GM18867 (cell line): ENCODE data around the gene MARCHF9.

Experiments
- ATAC-seq: cut with Tn5 transposase; IDR thresholded peaks from one replicate; pipeline ENCODE4 v1.9.1; 2021; ENCODE audit warnings: mild to moderate bottlenecking, moderate library complexity; ENCODE audit not compliant: unreplicated experiment

The MARCHF9 gene

DNA sequence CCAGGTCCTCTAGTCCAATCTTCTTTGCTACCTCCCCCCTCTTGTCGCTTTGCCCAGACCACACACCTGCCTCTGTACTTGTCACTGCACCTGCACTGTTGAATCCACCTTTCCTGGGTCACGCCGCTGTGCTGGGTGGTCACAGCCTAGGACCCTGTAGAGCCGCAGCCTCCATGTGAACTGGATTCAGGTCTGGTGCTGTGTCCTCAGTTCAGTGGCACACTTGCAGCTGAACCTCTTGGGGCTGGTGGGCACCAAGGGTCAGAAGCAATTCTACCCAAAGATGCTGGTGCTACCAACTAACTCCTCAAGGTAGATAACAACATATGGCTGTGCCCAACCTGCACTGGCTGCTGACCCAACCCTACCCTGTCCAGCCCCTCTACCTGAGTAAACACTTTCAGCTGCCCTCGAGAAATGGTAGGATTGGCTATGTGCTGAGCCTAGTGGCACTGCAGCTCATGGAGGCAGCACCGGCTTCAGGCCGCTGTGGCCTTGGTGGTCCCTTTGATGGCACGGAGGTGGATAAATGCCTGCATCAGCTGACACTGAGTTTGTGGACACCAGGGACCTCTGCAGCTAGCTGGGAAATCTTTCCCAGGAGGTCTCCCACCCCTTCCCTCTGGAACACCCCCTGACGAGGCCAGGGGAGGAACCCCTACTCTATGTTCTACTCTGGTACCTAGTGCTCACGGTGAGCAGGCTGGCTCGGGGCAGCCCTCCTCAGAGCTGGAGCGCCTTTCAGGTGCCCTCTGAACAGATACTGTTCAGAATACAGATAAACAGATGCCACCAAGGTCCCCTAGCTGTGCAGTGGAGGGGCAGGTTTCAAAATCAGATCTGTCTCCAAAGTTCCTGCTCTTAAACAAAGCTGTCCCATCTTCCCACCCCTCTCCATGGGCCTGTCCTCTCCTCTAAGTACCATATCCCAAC is 30.6 kb upstream of the MARCHF9 start:
- ATAC-seq: no peak

DNA sequence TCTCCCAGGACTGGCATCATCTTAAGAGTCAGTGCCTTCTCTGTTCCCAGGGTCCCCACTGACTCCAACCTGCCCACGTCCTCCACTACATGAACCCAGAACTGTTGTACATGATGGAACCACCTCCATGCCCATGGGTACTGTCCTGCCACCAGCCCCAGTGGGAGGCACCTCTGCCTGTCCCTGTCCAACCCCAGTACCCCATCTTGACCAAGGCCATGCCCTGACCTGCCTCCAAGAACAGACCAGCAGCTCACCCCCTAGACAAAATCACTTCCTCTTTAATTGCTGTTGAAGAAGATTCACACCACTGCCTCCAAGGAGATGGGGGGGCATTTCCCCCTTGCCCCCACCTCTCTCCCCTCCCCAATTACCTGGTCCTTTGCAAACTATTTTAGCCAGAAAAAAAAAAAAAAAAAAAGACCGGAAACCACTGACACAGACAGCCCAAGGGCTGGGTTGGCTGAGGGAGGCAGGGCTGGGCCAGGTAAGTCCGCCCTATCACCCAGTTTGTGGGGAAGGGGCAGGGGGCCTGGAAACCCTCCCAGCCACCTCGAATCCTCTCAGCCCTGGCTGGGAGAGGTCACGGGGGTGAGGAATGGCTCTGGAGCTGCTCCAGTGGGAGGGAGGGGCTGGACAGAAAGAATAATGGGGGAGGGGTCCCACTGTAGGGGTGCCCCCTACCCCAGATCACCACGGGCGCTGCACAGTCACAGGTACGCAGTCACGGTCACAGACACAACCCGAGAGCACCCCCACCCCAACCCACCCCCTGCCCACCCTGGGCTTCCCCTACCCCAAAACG is 29.8 kb upstream of the MARCHF9 start:
- no peak for ATAC-seq

DNA sequence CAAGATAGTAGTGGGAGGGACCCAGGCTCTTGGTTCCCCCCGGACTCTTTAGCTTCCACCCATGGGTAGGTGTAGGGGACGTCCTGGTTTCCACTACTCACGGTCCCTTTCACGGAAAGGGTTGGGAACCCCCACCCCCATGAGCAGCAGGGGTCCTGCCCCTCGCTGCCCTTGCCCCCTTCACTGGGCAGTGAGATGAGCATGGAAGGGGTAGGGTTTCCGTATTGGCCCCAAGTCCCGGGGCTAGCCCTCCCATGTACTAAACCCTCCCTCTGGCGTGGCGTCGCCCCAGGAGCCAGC is 29.1 kb upstream of the MARCHF9 start:
- no peak for ATAC-seq

DNA sequence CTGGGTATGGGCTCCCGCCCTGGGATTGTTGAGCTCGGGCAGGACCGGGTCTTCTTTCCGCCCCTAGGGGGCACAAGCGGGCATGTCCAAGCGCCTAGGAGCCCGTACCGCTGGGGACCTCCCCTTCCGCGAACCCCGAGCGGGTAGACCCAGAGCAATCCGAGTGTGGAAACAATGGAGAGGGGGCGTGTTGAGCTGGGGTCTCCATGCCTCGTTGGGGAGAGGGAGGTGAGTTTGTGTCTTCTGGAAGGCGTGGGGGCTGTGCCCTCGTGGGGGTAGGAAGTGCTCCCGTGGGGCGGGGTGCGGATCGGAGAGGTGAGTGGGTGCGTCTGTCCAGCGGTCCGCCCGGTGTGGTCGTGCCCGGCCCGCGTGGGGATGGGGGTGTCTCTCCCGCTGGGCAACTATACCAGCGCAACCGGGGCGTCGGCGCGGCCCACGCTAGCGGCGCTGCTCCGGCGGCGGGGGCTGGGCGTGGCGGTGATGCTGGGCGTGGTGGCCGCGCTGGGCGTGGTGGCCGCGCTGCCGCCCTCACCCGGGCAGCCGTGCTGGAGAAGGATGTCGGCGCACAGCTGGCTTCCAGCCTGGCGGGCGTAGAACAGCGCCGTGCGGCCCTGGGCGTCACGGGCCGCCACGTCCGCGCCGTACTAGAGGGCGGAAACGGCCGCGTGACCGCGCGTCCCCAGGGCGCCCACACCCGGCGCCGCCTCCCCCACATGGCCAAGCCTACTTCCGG is 28.6 kb upstream of the MARCHF9 start:
- ATAC-seq: peak; percentile 63

DNA sequence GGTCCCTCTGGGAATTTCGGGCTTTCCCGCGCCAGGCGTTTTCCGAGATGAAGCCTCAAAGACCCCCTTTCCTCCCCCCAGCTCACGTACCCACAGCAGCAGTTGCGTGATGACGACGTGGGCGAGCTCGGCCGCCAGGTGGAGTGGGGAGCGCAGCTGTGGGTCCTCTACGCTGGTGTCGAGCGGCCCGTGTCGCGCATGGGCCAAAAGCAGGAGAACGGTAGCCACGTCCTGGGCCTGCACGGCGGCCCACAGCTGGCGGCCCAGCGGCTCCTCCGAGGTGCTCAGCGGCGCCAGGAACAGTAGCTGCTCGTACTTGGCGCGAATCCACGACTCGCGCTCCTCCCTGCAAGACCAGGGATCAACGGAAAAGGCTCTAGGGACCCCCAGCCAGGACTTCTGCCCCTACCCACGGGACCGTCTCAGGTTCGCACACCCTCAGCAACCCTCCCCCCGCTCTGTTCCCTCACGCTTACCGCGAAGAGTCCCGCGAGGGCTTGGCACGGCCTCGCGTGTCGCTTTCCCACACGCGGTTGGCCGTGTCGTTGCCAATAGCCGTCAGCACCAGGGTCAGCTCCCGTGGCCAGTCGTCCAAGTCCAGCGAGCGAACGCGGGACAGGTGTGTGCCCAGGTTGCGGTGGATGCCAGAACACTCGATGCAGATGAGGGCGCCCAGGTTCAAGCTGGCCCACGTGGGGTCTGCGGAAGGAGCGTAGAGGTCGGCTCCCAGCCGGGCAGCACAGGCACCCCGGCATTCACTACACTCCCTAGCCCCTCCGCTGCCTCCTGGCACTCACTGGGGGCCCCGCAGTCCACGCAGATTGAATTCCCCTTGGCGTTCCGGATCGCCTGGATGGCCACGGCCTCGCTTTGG is 27.8 kb upstream of the MARCHF9 start:
- peak; percentile 28 for ATAC-seq

DNA sequence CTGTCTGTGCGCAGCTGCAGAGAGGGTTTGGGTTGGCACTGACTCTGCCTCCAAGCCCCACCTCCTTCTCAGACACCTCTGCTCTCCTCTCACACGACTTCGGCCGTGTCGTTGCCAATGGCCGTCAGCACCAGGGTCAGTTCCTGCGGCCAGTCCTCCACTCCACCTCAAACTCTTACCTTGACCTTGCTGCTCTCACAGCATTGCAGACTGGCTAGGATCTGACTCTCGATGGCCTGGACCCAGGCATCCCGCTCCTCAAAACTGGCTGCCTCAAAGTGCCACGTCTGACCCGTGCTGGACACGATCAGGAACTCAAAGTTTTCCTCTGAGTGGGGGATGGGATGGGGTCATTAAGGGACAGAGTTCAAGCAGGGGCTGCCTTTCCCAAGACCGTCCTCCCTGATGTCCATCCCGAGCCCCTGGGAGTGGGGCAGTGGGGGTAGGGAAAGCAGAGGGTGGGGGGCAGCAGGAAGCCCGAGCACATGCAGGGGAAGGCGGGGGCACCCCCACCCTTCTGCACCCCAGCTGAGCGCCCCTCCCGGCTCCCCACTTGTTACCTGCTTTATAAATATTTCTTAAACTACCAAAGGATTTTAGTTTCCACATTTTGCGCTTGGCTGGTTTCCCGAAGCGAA is 27.0 kb upstream of the MARCHF9 start:
- ATAC-seq: no peak

DNA sequence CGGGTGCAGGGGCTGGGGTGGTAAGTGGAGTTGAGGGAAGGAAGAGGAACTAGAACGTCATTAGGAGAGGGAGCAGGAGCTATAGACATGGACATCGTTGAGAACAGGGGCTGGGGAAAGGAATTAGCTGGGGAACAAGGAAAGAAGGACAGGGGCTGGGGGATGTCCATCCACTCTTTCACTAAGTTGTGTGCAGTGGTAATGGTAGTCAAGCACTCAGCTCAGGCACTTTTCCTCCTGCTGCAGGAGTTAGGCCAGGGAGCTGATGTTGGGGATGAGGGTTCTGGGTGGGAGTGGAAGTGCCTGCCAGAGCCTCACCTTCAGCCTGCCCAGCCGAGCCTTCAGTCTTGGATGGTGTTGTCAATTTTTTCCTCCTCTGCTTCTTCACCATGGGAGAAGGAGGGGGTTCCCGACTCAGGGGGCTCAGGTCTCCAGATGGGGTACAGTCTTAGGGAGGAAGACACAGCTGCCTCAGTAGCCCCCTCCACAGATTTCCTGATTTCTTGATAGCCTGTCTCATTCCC is 25.5 kb upstream of the MARCHF9 start:
- no peak for ATAC-seq

DNA sequence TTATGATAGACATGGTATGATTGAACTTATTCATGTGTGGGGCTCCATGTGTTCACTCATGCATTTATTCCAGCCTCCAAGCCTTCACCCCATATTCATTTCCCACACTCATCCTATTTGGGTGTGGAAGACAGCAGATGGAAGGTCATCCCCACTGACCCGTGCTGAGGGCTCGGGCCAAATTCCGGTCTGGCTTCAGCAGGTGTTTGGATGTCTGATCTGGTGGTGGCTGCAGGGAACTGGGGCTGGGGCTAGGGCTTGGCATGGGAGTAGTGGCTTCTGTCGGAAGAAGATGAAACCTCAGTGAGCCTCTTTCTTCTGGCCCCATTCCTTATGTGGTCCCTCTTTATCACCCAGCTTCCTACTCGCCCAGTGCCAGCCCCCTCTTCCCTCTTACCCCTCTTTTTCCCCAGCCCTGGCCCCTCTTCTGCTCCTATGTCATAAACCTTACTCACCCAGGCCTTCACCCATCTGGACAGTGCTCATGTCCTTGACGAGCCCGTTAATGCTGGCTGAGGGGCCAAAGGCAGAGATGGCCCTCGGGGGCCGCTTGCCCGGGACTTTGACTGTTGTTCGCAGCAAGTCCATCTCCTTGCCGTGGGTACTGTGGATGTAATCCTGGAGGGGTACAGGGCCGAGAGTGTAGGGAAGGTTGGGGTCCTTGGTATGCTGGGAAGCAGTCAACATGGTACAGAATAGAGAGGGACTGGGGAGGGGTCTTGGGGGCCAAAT is 24.4 kb upstream of the MARCHF9 start:
- no peak for ATAC-seq

DNA sequence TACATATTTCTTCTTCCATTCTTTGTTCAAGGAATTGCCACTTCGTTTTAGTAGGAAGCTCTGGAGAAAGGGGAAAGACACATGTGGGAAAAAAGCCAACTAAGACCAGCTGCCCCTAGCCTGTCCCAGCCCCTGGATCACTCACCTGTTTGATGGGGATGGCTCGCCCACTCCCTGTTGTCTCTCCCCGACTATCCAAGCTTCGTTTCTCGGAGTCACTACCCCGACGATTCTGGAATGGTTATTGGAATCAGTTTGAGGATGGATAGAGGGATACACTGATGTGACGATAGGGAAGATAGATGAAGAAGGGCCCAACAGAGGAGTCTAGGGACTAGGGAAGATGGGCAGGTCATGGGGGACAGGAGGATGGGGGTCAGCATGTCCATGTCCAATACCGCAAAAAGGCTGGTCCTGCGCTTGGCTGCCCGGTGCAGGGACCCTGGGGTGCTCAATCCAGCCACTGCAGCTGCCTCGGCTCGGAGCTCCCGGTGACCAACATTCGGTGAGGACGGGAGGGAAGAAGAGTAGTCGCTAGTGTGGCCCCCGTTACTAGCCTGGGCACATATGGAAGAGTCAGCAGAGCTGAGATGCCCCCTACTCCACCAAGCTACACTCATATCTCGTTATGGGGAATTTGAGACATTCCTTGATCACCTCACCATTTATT is 23.4 kb upstream of the MARCHF9 start:
- no peak for ATAC-seq

DNA sequence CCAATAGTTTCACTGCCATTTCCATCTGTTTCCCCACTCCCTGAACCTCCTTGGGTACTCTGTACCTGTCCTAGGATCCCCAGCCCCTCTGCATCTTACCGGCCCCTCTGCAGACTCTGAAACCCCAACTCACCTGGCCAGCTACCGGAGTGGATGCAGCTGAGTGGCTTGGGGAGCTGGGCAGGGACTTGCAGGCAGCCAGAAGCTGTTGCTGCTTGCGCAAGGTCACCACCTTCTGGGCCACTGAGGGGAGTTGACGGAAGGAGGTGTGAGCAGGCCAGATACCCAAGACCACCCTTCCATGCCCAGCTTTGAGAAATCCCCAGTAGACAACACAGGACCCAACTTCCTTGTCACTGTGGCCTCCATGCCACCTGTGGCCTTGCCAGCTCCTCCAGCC is 22.6 kb upstream of the MARCHF9 start:
- no peak for ATAC-seq

DNA sequence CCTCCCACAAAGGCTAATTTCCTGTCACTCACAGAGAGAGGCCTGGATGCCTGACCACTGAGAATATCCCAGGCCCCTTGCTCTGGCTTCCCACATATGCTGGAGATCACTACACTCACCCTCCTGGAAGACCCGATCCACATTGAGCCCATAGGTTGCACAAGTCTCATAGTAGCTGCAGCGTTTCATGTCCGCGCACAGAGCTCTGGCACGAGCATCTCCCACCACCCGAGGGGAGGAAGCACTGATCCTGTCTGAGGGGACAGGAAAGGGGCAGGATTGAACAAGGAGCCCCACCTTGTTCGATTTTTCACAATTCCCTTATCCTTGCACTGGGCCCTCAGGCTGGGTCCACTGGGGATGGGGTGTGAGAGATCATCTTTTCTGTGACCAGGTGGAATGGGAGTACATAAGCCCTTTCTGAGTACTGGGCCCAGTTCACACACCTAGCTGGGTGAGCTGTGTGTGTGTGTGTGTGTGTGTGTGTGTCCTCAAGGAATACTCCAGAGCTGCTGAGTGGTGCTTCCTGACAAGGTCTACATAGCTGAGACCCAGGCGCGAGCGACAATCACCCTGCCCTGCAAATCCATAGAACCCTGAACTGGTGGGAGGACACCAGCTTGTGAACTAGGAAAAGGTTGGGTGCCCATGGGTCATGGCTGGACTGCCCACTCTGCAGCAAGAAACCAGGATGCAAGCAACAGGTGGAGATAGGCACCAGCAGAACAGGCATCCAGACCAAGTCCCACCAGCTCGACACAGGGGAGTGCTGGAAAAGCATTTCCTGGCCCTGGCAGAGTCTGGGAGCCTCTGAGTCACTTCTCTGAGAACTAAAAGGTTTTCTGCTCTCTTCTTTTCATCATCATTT is 21.9 kb upstream of the MARCHF9 start:
- ATAC-seq: no peak

DNA sequence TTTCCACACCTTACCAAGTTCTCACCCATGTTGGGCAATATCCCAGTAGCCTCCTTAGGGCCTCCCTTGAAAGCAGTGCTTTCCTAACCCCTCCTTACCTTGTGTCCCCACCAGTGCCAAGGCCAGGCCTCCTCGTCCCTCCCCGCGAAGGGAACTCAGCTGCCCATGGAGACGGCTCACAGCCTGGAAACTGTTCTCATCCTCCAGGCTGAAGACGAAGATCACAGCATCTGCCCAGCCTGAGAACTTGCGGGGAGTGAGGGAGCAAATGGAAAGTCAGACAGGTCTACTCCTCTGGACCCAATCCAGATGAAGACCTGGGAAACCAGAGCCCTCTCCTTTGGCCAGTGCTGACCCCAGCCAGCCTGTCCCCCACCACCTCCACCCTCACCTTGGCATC is 21.0 kb upstream of the MARCHF9 start:
- no peak for ATAC-seq

DNA sequence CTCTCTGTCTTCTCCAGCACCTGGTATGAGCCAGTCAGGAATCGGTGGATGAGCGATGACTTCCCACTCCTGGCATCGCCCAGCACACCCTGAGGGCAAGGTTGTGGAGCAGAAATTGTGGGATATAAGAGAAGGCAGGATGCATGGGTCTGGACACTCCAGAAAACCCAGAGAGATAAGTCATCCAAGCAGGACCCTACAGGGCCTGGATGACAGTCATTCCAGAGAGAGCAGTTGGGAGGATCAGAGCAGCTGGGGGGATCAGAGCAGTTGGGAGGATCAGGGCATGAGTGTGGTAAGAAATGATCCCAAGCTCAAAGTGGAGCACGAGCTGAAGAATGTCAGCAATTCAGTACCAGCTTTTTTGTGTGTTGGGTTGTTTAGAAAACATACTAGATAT is 20.3 kb upstream of the MARCHF9 start:
- ATAC-seq: no peak

DNA sequence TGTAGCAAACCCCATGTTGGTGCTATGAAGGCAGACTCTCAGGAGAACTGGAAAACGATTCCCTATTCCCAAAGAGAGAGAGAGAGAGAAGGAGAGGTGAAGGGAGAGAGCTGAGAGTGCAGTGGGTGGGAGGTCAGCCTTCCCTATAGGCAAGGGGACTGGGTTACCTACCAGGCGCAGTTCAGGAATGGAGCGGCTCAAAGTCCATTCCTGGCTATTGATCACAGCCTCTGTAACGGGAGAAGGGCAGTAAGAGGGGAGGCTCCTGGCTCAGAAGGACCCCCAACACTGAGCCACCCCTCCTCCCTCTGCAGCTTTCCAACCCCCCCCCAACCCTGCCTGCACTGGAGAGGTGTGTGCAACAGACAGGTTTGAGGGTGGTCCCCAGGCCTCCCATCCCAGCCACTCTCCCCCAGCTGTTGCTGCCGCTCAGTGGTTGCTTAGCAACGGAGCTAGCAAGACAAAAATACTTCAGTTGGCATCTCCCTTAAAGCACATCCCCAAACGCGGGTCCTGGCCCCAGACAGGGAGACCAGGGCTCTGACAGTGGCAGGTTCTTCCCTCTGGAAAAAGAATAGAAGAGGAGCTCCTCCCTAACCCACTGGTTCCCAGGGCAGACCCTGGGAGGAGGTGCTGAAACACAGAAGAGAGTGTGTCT is 19.6 kb upstream of the MARCHF9 start:
- no peak for ATAC-seq

DNA sequence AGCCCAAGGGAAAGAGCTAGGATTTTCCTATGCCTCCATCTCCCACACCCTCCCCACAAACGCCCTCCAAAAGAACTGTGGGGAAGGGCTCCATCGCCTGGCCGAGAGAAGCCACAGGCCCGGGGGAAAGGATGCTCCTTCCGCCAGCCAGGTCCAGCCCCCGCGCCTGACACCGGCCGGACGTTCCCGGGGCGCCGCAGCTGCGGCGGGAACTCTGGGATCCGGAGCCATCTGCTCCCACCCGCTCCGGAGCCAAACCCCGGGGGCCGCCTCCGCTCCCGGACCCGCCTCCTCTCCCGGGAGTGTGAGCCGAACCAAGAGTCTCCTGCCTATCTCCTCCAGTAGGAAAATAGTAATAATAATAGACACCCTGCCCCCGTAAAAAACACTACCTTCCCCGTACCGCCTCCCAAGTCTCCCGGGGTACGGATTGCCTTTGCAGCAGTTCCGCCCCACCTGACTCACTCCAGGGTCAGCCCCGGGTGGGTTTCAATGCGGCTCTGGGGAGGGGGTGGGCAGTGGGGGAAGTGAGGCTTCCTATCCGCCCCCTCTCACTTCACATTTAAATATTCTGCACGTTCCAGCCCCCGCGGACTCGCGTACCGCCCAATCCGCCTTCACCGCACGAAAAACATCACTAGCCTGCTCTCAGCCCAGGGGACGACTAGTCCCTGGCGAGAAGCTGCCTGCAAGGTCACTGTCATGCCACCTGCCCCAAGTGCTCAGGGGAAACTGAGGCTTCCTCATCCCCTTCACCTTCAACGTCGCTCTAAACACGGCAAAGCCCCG is 18.8 kb upstream of the MARCHF9 start:
- ATAC-seq: no peak

DNA sequence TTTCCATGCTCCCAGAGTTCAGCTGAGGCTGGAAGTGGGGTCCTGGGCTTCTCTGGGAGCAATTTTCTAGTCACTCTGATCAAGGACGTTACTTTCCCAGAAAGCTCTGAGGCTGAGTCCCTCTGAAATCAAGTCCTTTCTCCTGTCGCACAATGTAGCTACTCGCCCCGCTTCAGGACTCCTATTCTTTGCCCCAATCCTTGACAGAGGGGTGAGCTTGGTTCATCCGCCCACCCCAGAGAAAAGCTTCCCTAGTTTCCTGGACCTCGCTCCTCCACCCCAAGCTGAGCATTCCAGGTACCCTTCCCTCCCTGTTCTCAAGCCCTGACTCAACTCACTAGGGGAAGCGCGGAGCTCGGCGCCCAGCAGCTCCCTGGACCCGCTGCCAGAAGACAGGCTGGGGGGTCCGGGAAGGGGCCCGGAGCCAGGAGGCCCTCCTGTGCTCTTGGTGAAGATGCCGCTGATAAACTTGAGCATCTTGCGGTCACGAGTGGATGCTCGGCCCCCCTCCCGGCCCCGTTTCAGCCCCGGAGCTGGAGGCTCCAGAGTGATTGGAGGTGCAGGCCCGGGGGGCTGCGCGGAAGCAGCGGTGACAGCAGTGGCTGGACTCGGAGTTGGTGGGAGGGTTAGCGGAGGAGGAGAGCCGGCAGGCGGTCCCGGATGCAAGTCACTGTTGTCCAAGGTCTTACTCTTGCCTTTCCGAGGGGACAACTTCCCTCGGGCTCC is 18.0 kb upstream of the MARCHF9 start:
- ATAC-seq: no peak
